ENCODE data around the gene LRRC4C. TPM values are rescaled to one million over a fixed set of nuclear protein-coding genes. Genes with fewer than 3 reads are reported as not detected.

The LRRC4C gene
- total and polyA plus RNA-seq, 2 donors (not counting 3 experiments of a cell fraction or from before 2014, with no cell fraction given): not detected

DNA sequence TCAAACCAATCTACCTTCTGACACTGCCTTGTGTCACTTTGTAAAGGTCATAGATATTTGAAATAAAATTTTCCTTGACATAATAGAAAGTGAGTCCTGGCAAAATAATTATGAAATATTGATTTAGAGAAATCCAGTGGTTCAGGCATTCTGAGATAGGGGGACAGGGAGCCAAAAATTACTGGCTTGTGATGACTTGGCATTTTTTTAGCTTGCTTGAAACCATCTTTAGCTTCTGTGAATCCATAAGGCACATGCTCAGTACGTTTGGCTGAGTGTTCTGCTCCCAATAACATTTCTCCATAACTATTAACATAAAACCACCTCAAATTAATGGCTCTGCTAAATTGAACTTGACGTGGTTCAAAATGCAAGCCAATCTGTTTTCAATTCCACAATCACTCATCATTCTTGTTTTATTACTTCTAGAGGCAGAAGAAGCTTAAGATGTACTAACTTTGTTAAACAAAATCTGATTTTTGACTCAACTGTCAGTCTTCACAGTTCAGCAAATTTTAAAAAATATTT, 209.0 kb downstream of the LRRC4C start:
- Histone ChIP-seq H4K20me1 (replicated peaks; ENCODE audit: control insufficient read depth, extremely low read depth, insufficient read depth, low read length) (no peaks in the 10 kb centered on the region), H3K9me1 (replicated peaks; ENCODE audit: control insufficient read depth, extremely low read depth, insufficient read depth, low read length) (no peaks in the 10 kb centered on the region), H3K4me2 (ENCODE audit: insufficient read depth, low read length) (no peak overlapping the region), H3K9ac (replicated peaks; ENCODE audit: extremely low read depth, insufficient read depth, low read length) (no peak overlapping the region), H3K27me3 (ENCODE audit: control insufficient read depth in 2 of 2, insufficient read depth in 2 of 2, low read length in 2 of 2) (no peaks in the 10 kb centered on the region), H3K27ac (ENCODE audit: insufficient read depth, low read depth, low read length) (no peak overlapping the region), H3K4me3 (replicated peaks in 1 of 3; ENCODE audit: insufficient read depth in 1 of 3, low read depth in 1 of 3, low read length in 3 of 3) (no peak overlapping the region), H3K4me1 (ENCODE audit: control insufficient read depth, extremely low read depth, insufficient read depth, low read length) (no peaks in the 10 kb centered on the region), H2AFZ (ENCODE audit: low read depth, low read length) (no peak overlapping the region), H3K9me3 (replicated peaks; ENCODE audit: control insufficient read depth, insufficient read depth, low read length) (peaks cover 4% of the 10 kb centered on the region), H3K79me2 (ENCODE audit: control insufficient read depth, insufficient read depth, low read length) (no peaks in the 10 kb centered on the region), H3K36me3 (ENCODE audit: control insufficient read depth in 2 of 2, extremely low read depth in 1 of 2, insufficient read depth in 2 of 2, low read length in 2 of 2) (no peaks in the 10 kb centered on the region)
- no TSS peak for BruUV-seq (replicated peaks)
- ChIA-PET POLR2A (no interaction called here), CTCF (no interaction called here)
- intact Hi-C loops (cut with micrococcal nuclease) (no loop called here), dilution Hi-C loops (cut with MboI; ENCODE audit: extremely low pct_ligation_motif_present, low sequenced_read_pairs) (no loop called here)
- TF ChIP-seq, protein P1, sequence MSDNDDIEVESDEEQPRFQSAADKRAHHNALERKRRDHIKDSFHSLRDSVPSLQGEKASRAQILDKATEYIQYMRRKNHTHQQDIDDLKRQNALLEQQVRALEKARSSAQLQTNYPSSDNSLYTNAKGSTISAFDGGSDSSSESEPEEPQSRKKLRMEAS (IDR thresholded peaks at IDR 0.05; ENCODE audit: insufficient read depth, insufficient read length): no peak
- TF ChIP-seq JUN (IDR thresholded peaks at IDR 0.05; ENCODE audit: borderline replicate concordance, insufficient read depth, insufficient read length, low read depth) (no peak), MYC (IDR thresholded peaks at IDR 0.05; ENCODE audit: low read depth, low read length) (no peak)
- TF ChIP-seq, protein P2, sequence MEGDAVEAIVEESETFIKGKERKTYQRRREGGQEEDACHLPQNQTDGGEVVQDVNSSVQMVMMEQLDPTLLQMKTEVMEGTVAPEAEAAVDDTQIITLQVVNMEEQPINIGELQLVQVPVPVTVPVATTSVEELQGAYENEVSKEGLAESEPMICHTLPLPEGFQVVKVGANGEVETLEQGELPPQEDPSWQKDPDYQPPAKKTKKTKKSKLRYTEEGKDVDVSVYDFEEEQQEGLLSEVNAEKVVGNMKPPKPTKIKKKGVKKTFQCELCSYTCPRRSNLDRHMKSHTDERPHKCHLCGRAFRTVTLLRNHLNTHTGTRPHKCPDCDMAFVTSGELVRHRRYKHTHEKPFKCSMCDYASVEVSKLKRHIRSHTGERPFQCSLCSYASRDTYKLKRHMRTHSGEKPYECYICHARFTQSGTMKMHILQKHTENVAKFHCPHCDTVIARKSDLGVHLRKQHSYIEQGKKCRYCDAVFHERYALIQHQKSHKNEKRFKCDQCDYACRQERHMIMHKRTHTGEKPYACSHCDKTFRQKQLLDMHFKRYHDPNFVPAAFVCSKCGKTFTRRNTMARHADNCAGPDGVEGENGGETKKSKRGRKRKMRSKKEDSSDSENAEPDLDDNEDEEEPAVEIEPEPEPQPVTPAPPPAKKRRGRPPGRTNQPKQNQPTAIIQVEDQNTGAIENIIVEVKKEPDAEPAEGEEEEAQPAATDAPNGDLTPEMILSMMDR (IDR thresholded peaks at IDR 0.05; ENCODE audit: extremely low read depth in 1 of 2, insufficient read depth in 1 of 2, low read depth in 1 of 2, low read length in 2 of 2): no peak
- FAIRE-seq: no peak
- DNase-seq (ENCODE audit: low read depth, low spot score): no peak

DNA sequence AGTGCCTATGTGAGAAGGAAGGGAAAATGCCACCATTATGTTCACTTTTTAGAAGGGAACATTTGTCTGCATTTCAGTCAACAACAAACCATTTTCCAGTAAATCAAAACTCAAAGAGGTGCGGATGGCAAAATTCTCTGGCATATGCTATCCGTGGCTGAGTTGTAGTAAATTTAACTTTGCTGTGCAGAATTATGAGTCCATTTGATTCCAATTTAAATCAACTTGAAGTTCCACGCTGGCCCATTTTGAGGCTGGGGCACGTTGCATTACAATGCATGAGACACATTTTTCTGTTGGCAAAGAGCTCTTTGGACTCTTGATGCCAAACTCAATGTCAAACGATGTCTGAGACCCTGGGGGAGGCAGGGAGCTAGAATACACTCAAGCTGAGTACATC, 211.8 kb downstream of the LRRC4C start:
- POLR2A ChIA-PET: no interaction called here
- Histone ChIP-seq H3K4me3 (replicated peaks in 1 of 3; ENCODE audit: insufficient read depth in 1 of 3, low read depth in 1 of 3, low read length in 3 of 3) (no peak overlapping the region), H3K9me3 (replicated peaks; ENCODE audit: control insufficient read depth, insufficient read depth, low read length) (peaks cover 4% of the 10 kb centered on the region), H3K36me3 (ENCODE audit: control insufficient read depth in 2 of 2, extremely low read depth in 1 of 2, insufficient read depth in 2 of 2, low read length in 2 of 2) (no peaks in the 10 kb centered on the region), H4K20me1 (replicated peaks; ENCODE audit: control insufficient read depth, extremely low read depth, insufficient read depth, low read length) (no peaks in the 10 kb centered on the region), H3K27me3 (ENCODE audit: control insufficient read depth in 2 of 2, insufficient read depth in 2 of 2, low read length in 2 of 2) (no peaks in the 10 kb centered on the region), H2AFZ (ENCODE audit: low read depth, low read length) (no peak overlapping the region), H3K27ac (ENCODE audit: insufficient read depth, low read depth, low read length) (no peak overlapping the region), H3K79me2 (ENCODE audit: control insufficient read depth, insufficient read depth, low read length) (no peaks in the 10 kb centered on the region), H3K9me1 (replicated peaks; ENCODE audit: control insufficient read depth, extremely low read depth, insufficient read depth, low read length) (no peaks in the 10 kb centered on the region), H3K4me1 (ENCODE audit: control insufficient read depth, extremely low read depth, insufficient read depth, low read length) (no peaks in the 10 kb centered on the region), H3K9ac (replicated peaks; ENCODE audit: extremely low read depth, insufficient read depth, low read length) (no peak overlapping the region), H3K4me2 (ENCODE audit: insufficient read depth, low read length) (no peak overlapping the region)
- FAIRE-seq (no peak), DNase-seq (ENCODE audit: low read depth, low spot score) (no peak)
- BruUV-seq (replicated peaks): no TSS peak
- TF ChIP-seq, protein P1 (IDR thresholded peaks at IDR 0.05; ENCODE audit: insufficient read depth, insufficient read length): no peak
- TF ChIP-seq GATA2 (IDR thresholded peaks at IDR 0.05; ENCODE audit: insufficient read depth, insufficient read length, low read depth, low read length) (no peak), FOS (IDR thresholded peaks at IDR 0.05; ENCODE audit: borderline replicate concordance, insufficient read depth, low read length) (no peak), MYC (IDR thresholded peaks at IDR 0.05; ENCODE audit: low read depth, low read length) (no peak), POLR2AphosphoS5 (IDR thresholded peaks at IDR 0.05; ENCODE audit: insufficient read depth, low read depth, low read length) (no peak), POLR2A (IDR thresholded peaks at IDR 0.05; ENCODE audit: low read depth, low read length) (no peak), EZH2 (IDR thresholded peaks at IDR 0.05; ENCODE audit: borderline replicate concordance, low read depth, low read length, severe bottlenecking) (no peak), JUN (IDR thresholded peaks at IDR 0.05; ENCODE audit: borderline replicate concordance, insufficient read depth, insufficient read length, low read depth) (no peak)
- TF ChIP-seq, protein P2 (IDR thresholded peaks at IDR 0.05; ENCODE audit: extremely low read depth in 1 of 2, insufficient read depth in 1 of 2, low read depth in 1 of 2, low read length in 2 of 2): no peak
- CTCF ChIA-PET: no interaction called here
- dilution Hi-C loops (cut with MboI; ENCODE audit: extremely low pct_ligation_motif_present, low sequenced_read_pairs): no loop called here
- intact Hi-C loops (cut with micrococcal nuclease): no loop called here

Data from endothelial cell of umbilical vein (primary cell).